GM19397 (cell line): ENCODE results near the gene SLC38A4.
"Not testable (repeated sequence)": the region's sequence is repeated elsewhere in the genome, so short reads cannot be mapped to it uniquely, and the experiment has no call there.

Source experiments
- ATAC-seq: cut with Tn5 transposase; IDR thresholded peaks from one replicate; pipeline ENCODE4 v1.9.1; 2021; ENCODE audit warnings: mild to moderate bottlenecking, moderate library complexity; ENCODE audit not compliant: unreplicated experiment

The SLC38A4 gene

GRCh38 chr12:46825591-46826414, at the start of gene SLC38A4:
Gene SLC38A4, minus strand, starts transcription at chr12:46825997. Its CDS starts 32,926 bp downstream, at chr12:46793071.
- ATAC-seq: no peak

GRCh38 chr12:46875095-46875494, 49.3 kb upstream of the SLC38A4 start:
- no peak for ATAC-seq

GRCh38 chr12:46874642-46875041, 48.8 kb upstream of the SLC38A4 start:
- no peak for ATAC-seq

- ATAC-seq: no peak
These were observed 46.3 kb upstream of the SLC38A4 start for GRCh38 chr12:46872135-46872534.

GRCh38 chr12:46865311-46865710, 39.5 kb upstream of the SLC38A4 start:
- ATAC-seq: no peak

- no peak for ATAC-seq
These were observed 32.6 kb upstream of the SLC38A4 start for GRCh38 chr12:46858368-46858767.

GRCh38 chr12:46857486-46857885, 31.7 kb upstream of the SLC38A4 start:
- ATAC-seq: no peak

GRCh38 chr12:46855760-46856159, 30.0 kb upstream of the SLC38A4 start:
- ATAC-seq: no peak

- ATAC-seq: not testable (repeated sequence)
These were observed 28.4 kb upstream of the SLC38A4 start for GRCh38 chr12:46854188-46854587.

GRCh38 chr12:46848792-46849191, 23.0 kb upstream of the SLC38A4 start:
- ATAC-seq: not testable (repeated sequence)

GRCh38 chr12:46847001-46847400, 21.2 kb upstream of the SLC38A4 start:
- no peak for ATAC-seq

- no peak for ATAC-seq
These were observed 18.0 kb upstream of the SLC38A4 start for GRCh38 chr12:46843811-46844210.

GRCh38 chr12:46841891-46842290, 16.1 kb upstream of the SLC38A4 start:
- ATAC-seq: no peak

GRCh38 chr12:46839964-46840363, 14.2 kb upstream of the SLC38A4 start:
- ATAC-seq: no peak

GRCh38 chr12:46839232-46839631, 13.4 kb upstream of the SLC38A4 start:
- no peak for ATAC-seq

GRCh38 chr12:46835785-46836184, 10.0 kb upstream of the SLC38A4 start:
- no peak for ATAC-seq

GRCh38 chr12:46832130-46832704, 6.4 kb upstream of the SLC38A4 start:
- no peak for ATAC-seq

GRCh38 chr12:46831335-46832129, 5.7 kb upstream of the SLC38A4 start:
- no peak for ATAC-seq

GRCh38 chr12:46830731-46831334, 5.0 kb upstream of the SLC38A4 start:
- no peak for ATAC-seq

GRCh38 chr12:46824709-46825108, 1.1 kb downstream of the SLC38A4 start:
- no peak for ATAC-seq

- no peak for ATAC-seq
These were observed 7.2 kb downstream of the SLC38A4 start for GRCh38 chr12:46818642-46819041.
